Chondrocyte (in vitro differentiated cells): ENCODE results near the gene DENND4C. TPM values are rescaled to one million over a fixed set of nuclear protein-coding genes. Genes with fewer than 3 reads are reported as not detected.

Source experiments
- DNase-seq: peaks from one replicate; pipeline ENCODE4 v3.0.0; 2021; ENCODE audit warnings: mixed read lengths, low spot score
- H3K27ac Mint-ChIP-seq: one replicate; pipeline ENCODE4 v1.8.0; 2021; ENCODE audit warnings: mild to moderate bottlenecking, moderate library complexity, mixed read lengths; ENCODE audit not compliant: unreplicated experiment
- H3K27me3 Mint-ChIP-seq: 2 replicates; pipeline ENCODE4 v1.8.0; 2021; ENCODE audit warnings: low read depth, mixed read lengths
- H3K36me3 Mint-ChIP-seq: 2 replicates; pipeline ENCODE4 v1.8.0; 2021; ENCODE audit warnings: low read depth, mixed read lengths
- H3K4me1 Mint-ChIP-seq: 2 replicates; pipeline ENCODE4 v1.8.0; 2021; ENCODE audit warnings: low read depth, mild to moderate bottlenecking, mixed read lengths
- H3K4me3 Mint-ChIP-seq: one replicate; pipeline ENCODE4 v1.8.0; 2021; ENCODE audit warnings: mild to moderate bottlenecking, moderate library complexity, mixed read lengths; ENCODE audit not compliant: unreplicated experiment
- H3K9me3 Mint-ChIP-seq: 2 replicates; pipeline ENCODE4 v1.8.0; 2021; ENCODE audit warnings: low read depth, mixed read lengths
- CTCF ChIP-seq: fragments of 200-600 bp; sonication (generic); IDR thresholded peaks from 2 replicates; pipeline ENCODE4 v1.5.0; 2021; ENCODE audit warnings: antibody characterized with exemption, mild to moderate bottlenecking, moderate library complexity
- total RNA-seq: library from RNA; stranded (reverse); gene quantifications from 3 replicates; pipeline ENCODE4 v1.2.1, GENCODE V29; 2021

Gene DENND4C
- total RNA-seq, 1 donor from 2014 or later: 27.0 TPM

- no peak overlapping the region for H3K4me3 Mint-ChIP-seq
- peaks cover 18% of the 10 kb centered on the region for H3K4me1 Mint-ChIP-seq
- H3K27ac Mint-ChIP-seq: no peak overlapping the region
- H3K27me3 Mint-ChIP-seq: no peaks in the 10 kb centered on the region
- peaks cover 3% of the 10 kb centered on the region for H3K9me3 Mint-ChIP-seq
- TF ChIP-seq CTCF: no peak
- H3K36me3 Mint-ChIP-seq: peaks cover 1% of the 10 kb centered on the region
- DNase-seq: no peak
Measured at GRCh38 chr9:19271081-19271480, 40.6 kb downstream of the DENND4C start.

GRCh38 chr9:19281801-19282200, 51.3 kb downstream of the DENND4C start:
- no peak overlapping the region for H3K27ac Mint-ChIP-seq
- H3K9me3 Mint-ChIP-seq: no peaks in the 10 kb centered on the region
- no peak for TF ChIP-seq CTCF
- H3K4me3 Mint-ChIP-seq: no peak overlapping the region
- no peaks in the 10 kb centered on the region for H3K36me3 Mint-ChIP-seq
- DNase-seq: no peak
- H3K27me3 Mint-ChIP-seq: no peaks in the 10 kb centered on the region
- H3K4me1 Mint-ChIP-seq: peaks cover 27% of the 10 kb centered on the region

GRCh38 chr9:19283072-19283710, 52.7 kb downstream of the DENND4C start:
- H3K9me3 Mint-ChIP-seq: no peaks in the 10 kb centered on the region
- no peak overlapping the region for H3K27ac Mint-ChIP-seq
- no peak for TF ChIP-seq CTCF
- no peaks in the 10 kb centered on the region for H3K27me3 Mint-ChIP-seq
- peaks cover 32% of the 10 kb centered on the region for H3K4me1 Mint-ChIP-seq
- no peaks in the 10 kb centered on the region for H3K36me3 Mint-ChIP-seq
- H3K4me3 Mint-ChIP-seq: no peak overlapping the region
- DNase-seq: no peak

DNA sequence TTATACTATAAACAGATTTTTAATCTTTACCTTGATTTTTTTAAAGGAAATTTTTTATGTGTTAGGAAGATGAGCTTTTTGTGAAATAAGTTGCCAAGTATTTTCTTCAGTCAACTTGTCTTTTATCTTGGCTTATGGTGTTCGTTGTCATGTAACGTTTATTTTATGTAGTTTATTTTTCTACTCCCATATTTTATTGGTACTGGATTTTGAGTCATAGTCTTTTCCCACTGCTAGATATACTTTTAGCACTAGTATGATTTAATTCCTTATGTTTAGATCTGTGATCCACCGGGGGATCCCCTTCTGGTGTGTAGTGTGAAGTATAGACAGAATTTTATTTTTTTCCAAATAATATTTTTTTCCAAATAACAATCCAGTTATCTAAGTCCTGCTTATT, 54.2 kb downstream of the DENND4C start:
- H3K4me1 Mint-ChIP-seq: peaks cover 32% of the 10 kb centered on the region
- H3K4me3 Mint-ChIP-seq: no peak overlapping the region
- peak overlapping the region; percentile 27 for H3K27ac Mint-ChIP-seq
- H3K9me3 Mint-ChIP-seq: no peaks in the 10 kb centered on the region
- no peaks in the 10 kb centered on the region for H3K27me3 Mint-ChIP-seq
- no peak for TF ChIP-seq CTCF
- DNase-seq: no peak
- peaks cover 3% of the 10 kb centered on the region for H3K36me3 Mint-ChIP-seq

- no peak for TF ChIP-seq CTCF
- H3K9me3 Mint-ChIP-seq: no peaks in the 10 kb centered on the region
- H3K27me3 Mint-ChIP-seq: no peaks in the 10 kb centered on the region
- peaks cover 13% of the 10 kb centered on the region for H3K36me3 Mint-ChIP-seq
- no peak for DNase-seq
- no peak overlapping the region for H3K27ac Mint-ChIP-seq
- no peak overlapping the region for H3K4me3 Mint-ChIP-seq
- peaks cover 32% of the 10 kb centered on the region for H3K4me1 Mint-ChIP-seq
Measured at GRCh38 chr9:19286634-19287188, 56.2 kb downstream of the DENND4C start.
